ENCODE data around the gene GBP6. TPM values are rescaled to one million over a fixed set of nuclear protein-coding genes. Genes with fewer than 3 reads are reported as not detected.

Gene GBP6
- total and polyA plus RNA-seq, 11 donors = 0.03 to 0.67 (median 0.13) TPM; not detected in 5

GRCh38 chr1:89391686-89392085, 27.8 kb downstream of the GBP6 start:
- DNase-seq (no peak), ATAC-seq (no peak)
- peaks cover 0 to 2% (median 0%) of the 10 kb centered on the region in 12 donors for H3K9me3 ChIP-seq
- H3K4me3 ChIP-seq = no peak overlapping the region
- H3K27me3 ChIP-seq = no peaks in the 10 kb centered on the region
- H3K27ac ChIP-seq = no peak overlapping the region
- H3K4me1 ChIP-seq = no peaks in the 10 kb centered on the region
- no peak for TF ChIP-seq CTCF (IDR thresholded peaks at IDR 0.05)
- no peak for TF ChIP-seq POLR2A (IDR thresholded peaks at IDR 0.05)
- 47 to 55% (median 51%) methylated on average over 1 of the region's 1 CpG for WGBS, 4 donors
- H3K36me3 ChIP-seq = no peaks in the 10 kb centered on the region
- intact Hi-C loops (cut with DNase I) = no loop called here

- DNase-seq = no peak
- no peaks in the 10 kb centered on the region for H3K36me3 ChIP-seq
- no peak overlapping the region for H3K27ac ChIP-seq
- no peaks in the 10 kb centered on the region for H3K27me3 ChIP-seq
- H3K9me3 ChIP-seq = peaks cover 0 to 13% (median 0%) of the 10 kb centered on the region in 12 donors
- 79 to 87% (median 84%) methylated on average over 3 of the region's 3 CpGs for WGBS, 4 donors
- intact Hi-C loops (cut with DNase I) = no loop called here
- ATAC-seq = no peak
- H3K4me1 ChIP-seq = no peaks in the 10 kb centered on the region
- no peak for TF ChIP-seq CTCF (IDR thresholded peaks at IDR 0.05)
- TF ChIP-seq POLR2A (IDR thresholded peaks at IDR 0.05) = no peak
- H3K4me3 ChIP-seq = no peak overlapping the region
Observed at GRCh38 chr1:89394851-89395250, 31.0 kb downstream of the GBP6 start.

- Histone ChIP-seq H3K27me3 (no peaks in the 10 kb centered on the region), H3K9me3 (peaks cover 0 to 13% (median 0%) of the 10 kb centered on the region in 12 donors), H3K4me1 (no peaks in the 10 kb centered on the region), H3K36me3 (no peaks in the 10 kb centered on the region), H3K27ac (no peak overlapping the region), H3K4me3 (no peak overlapping the region)
- intact Hi-C loops (cut with DNase I) = no loop called here
- TF ChIP-seq CTCF (IDR thresholded peaks at IDR 0.05) (no peak), POLR2A (IDR thresholded peaks at IDR 0.05) (no peak)
- DNase-seq (no peak), ATAC-seq (no peak)
Observed at GRCh38 chr1:89396902-89397301, 33.0 kb downstream of the GBP6 start.

GRCh38 chr1:89405275-89405929, 41.5 kb downstream of the GBP6 start:
- TF ChIP-seq CTCF (IDR thresholded peaks at IDR 0.05) (no peak), POLR2A (IDR thresholded peaks at IDR 0.05) (no peak)
- H3K9me3 ChIP-seq = peaks cover 0 to 4% (median 0%) of the 10 kb centered on the region in 12 donors
- 83 to 93% (median 85%) methylated on average over 10 to 11 of the region's 11 CpGs for WGBS, 4 donors
- no peak overlapping the region for H3K4me3 ChIP-seq
- no peak for DNase-seq
- H3K27ac ChIP-seq = no peak overlapping the region
- intact Hi-C loops (cut with DNase I) = no loop called here
- H3K36me3 ChIP-seq = peaks cover 0 to 3% (median 0%) of the 10 kb centered on the region in 9 donors
- no peak for ATAC-seq
- H3K27me3 ChIP-seq = no peaks in the 10 kb centered on the region
- peaks cover 0 to 23% (median 3%) of the 10 kb centered on the region in 12 donors for H3K4me1 ChIP-seq

Data from heart left ventricle (tissue), 16 donors.